Gastroesophageal sphincter (tissue), 3 donors: ENCODE data around the gene ZNF451.
"Not testable (repeated sequence)": the region's sequence is repeated elsewhere in the genome, so short reads cannot be mapped to it uniquely, and the experiment has no call there.

ENCODE experiments used
- CTCF ChIP-seq, 4 experiments: fragments of 200-600 bp in 2 of 4; fragments of 450-650 bp in 2 of 4; sonication (generic) in 1 of 4; IDR thresholded peaks; one replicate each; pipeline ENCODE4 v1.5.1; 2017 to 2019; ENCODE audit warnings: antibody characterized with exemption in 4 of 4, mild to moderate bottlenecking in 2 of 4, moderate library complexity in 2 of 4
- EP300 ChIP-seq: sonication (generic); formaldehyde crosslinking; IDR thresholded peaks from one replicate; pipeline ENCODE4 v1.6.1; 2017; ENCODE audit warnings: antibody characterized with exemption, mild to moderate bottlenecking
- POLR2A ChIP-seq, 2 donors: fragments of 450-650 bp; IDR thresholded peaks; one replicate each; pipeline ENCODE4 v1.6.1; 2017; ENCODE audit warnings: antibody characterized with exemption in 2 of 2, mild to moderate bottlenecking in 2 of 2, moderate library complexity in 1 of 2
- POLR2AphosphoS5 ChIP-seq: sonication (generic); formaldehyde crosslinking; IDR thresholded peaks from one replicate; pipeline ENCODE4 v1.6.1; 2017; ENCODE audit warnings: antibody characterized with exemption

- TF ChIP-seq CTCF (IDR thresholded peaks at IDR 0.05); POLR2A (IDR thresholded peaks at IDR 0.05); POLR2AphosphoS5; EP300: not testable (repeated sequence)
Observed at GRCh38 chr6:57044061-57044460, 45.9 kb upstream of the ZNF451 start.
